ENCODE results near the gene NDUFC1.
"Not testable (repeated sequence)": the region's sequence is repeated elsewhere in the genome, so short reads cannot be mapped to it uniquely, and the experiment has no call there.

The NDUFC1 gene

GRCh38 chr4:139266208-139266582, 36.1 kb downstream of the NDUFC1 start:
- DNase-seq (ENCODE audit: insufficient read length, low spot score) = no peak
- TF ChIP-seq SPI1 (IDR thresholded peaks at IDR 0.05; ENCODE audit: low read depth, low read length) (no peak), POU2F2 (IDR thresholded peaks at IDR 0.05; ENCODE audit: low read depth, low read length) (no peak)
- FAIRE-seq = no peak

GRCh38 chr4:139265654-139266053, 36.6 kb downstream of the NDUFC1 start:
- FAIRE-seq (no peak), DNase-seq (ENCODE audit: insufficient read length, low spot score) (no peak)
- no peak for TF ChIP-seq SPI1 (IDR thresholded peaks at IDR 0.05; ENCODE audit: low read depth, low read length)
- no peak for TF ChIP-seq POLR2A (IDR thresholded peaks at IDR 0.05; ENCODE audit: low read depth, low read length)
- TF ChIP-seq TAF1 (IDR thresholded peaks at IDR 0.05; ENCODE audit: low read depth, low read length) = no peak
- no peak for TF ChIP-seq PAX5 (IDR thresholded peaks at IDR 0.05; ENCODE audit: insufficient read depth, low read length, severe bottlenecking)
- TF ChIP-seq POLR2AphosphoS5 (IDR thresholded peaks at IDR 0.05; ENCODE audit: low read depth, low read length) = no peak
- no peak for TF ChIP-seq POU2F2 (IDR thresholded peaks at IDR 0.05; ENCODE audit: low read depth, low read length)

DNA sequence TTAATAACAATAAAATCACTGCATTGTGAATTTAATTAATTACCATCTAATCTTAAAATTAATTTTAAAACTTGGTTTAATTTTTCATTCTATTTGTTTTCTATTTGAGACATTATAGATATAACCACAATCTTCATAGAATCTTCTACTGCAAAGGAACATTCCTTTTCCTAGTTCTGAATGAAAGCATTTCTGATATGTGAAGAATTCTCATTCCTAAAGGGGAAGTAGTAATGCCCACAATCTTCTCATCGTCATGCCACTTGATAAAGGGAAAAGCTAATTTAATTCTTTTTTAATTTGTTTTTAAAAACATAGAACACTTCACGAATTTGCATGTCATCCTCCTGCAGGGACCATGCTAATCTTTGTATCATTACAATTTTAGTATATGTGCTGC, 45.9 kb downstream of the NDUFC1 start:
- no peak for TF ChIP-seq PAX5 (IDR thresholded peaks at IDR 0.05; ENCODE audit: insufficient read depth, low read length, severe bottlenecking)
- TF ChIP-seq POLR2A (IDR thresholded peaks at IDR 0.05; ENCODE audit: low read depth, low read length) = no peak
- DNase-seq (ENCODE audit: insufficient read length, low spot score) (no peak), FAIRE-seq (no peak)

- FAIRE-seq; DNase-seq (ENCODE audit: insufficient read length, low spot score): not testable (repeated sequence)
These were observed 46.7 kb downstream of the NDUFC1 start for GRCh38 chr4:139255581-139255980.

- DNase-seq (ENCODE audit: insufficient read length, low spot score) (no peak), FAIRE-seq (no peak)
- no peak for TF ChIP-seq POLR2AphosphoS5 (IDR thresholded peaks at IDR 0.05; ENCODE audit: low read depth, low read length)
These were observed 48.6 kb downstream of the NDUFC1 start for GRCh38 chr4:139253713-139254112.

GRCh38 chr4:139253046-139253445, 49.2 kb downstream of the NDUFC1 start:
- DNase-seq (ENCODE audit: insufficient read length, low spot score) = no peak
- TF ChIP-seq POLR2AphosphoS5 (IDR thresholded peaks at IDR 0.05; ENCODE audit: low read depth, low read length) (no peak), SPI1 (IDR thresholded peaks at IDR 0.05; ENCODE audit: low read depth, low read length) (no peak), POLR2A (IDR thresholded peaks at IDR 0.05; ENCODE audit: low read depth, low read length) (no peak), PAX5 (IDR thresholded peaks at IDR 0.05; ENCODE audit: insufficient read depth, low read length, severe bottlenecking) (no peak), POU2F2 (IDR thresholded peaks at IDR 0.05; ENCODE audit: low read depth, low read length) (no peak), TAF1 (IDR thresholded peaks at IDR 0.05; ENCODE audit: low read depth, low read length) (no peak)
- no peak for FAIRE-seq

DNA sequence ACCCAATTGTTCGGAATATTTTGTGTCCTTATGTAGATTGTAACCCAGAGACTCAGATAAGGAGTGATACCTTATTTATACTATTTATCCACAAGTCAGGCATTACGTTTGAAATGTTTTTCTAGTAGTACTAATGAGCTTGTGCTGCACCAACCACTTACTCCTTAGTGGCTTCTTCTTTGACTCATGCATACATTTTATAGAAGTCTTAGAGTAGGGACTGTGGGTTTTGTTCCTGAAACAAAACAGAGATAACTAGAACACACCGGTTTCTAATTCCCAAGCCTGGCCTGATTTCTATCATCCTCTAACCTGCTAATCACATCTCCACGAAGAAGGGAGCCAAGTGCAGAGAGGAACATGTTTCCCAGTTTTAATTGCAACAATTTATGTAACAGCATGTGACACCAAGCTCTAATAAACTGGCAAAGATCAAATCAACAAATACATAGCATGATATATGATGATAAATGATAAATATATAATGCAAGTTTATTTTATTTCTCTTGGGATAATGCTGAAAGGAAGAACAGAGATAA, 54.5 kb downstream of the NDUFC1 start:
- DNase-seq (ENCODE audit: insufficient read length, low spot score) (no peak), FAIRE-seq (no peak)
- TF ChIP-seq POLR2AphosphoS5 (IDR thresholded peaks at IDR 0.05; ENCODE audit: low read depth, low read length) = no peak
- no peak for TF ChIP-seq POLR2A (IDR thresholded peaks at IDR 0.05; ENCODE audit: low read depth, low read length)
- no peak for TF ChIP-seq POU2F2 (IDR thresholded peaks at IDR 0.05; ENCODE audit: low read depth, low read length)
- TF ChIP-seq TAF1 (IDR thresholded peaks at IDR 0.05; ENCODE audit: low read depth, low read length) = no peak
- no peak for TF ChIP-seq SPI1 (IDR thresholded peaks at IDR 0.05; ENCODE audit: low read depth, low read length)
- TF ChIP-seq PAX5 (IDR thresholded peaks at IDR 0.05; ENCODE audit: insufficient read depth, low read length, severe bottlenecking) = no peak

DNA sequence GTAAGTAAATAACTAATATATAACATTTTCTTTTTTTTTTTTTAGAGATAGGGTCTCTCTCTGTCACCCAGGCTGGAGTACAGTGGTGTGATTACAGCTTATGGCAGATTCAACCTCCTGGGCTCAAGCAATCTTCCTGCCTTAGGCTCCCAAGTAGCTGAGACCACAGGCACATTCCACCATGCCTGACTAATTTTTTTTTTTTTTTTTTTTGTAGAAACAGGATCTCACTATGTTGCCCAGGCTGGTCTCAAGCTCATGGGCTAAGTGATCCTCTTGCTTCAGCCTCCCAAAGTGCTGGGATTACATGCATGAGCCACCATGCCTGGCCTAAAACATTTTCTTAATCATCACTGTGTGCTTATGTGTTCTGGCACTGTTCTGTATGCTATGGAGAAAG, 55.0 kb downstream of the NDUFC1 start:
- DNase-seq (ENCODE audit: insufficient read length, low spot score) = no peak
- TF ChIP-seq SPI1 (IDR thresholded peaks at IDR 0.05; ENCODE audit: low read depth, low read length) (no peak), POLR2A (IDR thresholded peaks at IDR 0.05; ENCODE audit: low read depth, low read length) (no peak), POU2F2 (IDR thresholded peaks at IDR 0.05; ENCODE audit: low read depth, low read length) (no peak), PAX5 (IDR thresholded peaks at IDR 0.05; ENCODE audit: insufficient read depth, low read length, severe bottlenecking) (no peak), POLR2AphosphoS5 (IDR thresholded peaks at IDR 0.05; ENCODE audit: low read depth, low read length) (no peak), TAF1 (IDR thresholded peaks at IDR 0.05; ENCODE audit: low read depth, low read length) (no peak)
- no peak for FAIRE-seq

DNA sequence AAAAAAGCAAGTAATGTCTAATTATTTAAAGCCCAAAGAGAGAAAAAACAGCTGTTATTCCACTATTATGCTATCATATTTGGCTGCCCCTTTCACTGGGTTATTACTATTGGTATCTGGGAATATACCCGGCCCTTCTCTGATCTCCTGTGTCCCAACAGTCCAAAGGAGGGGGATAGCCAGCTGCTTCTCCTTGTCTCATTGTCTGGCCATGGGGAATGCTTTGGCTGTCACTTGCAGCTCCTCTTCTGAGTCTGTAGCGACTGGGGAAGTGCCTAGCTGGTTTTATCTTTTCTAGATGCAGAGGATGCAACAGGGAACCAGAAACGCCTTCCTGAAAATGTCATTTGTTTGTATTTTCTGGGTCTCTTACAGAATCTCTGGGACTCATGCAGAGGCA, 56.1 kb downstream of the NDUFC1 start:
- TF ChIP-seq PAX5 (IDR thresholded peaks at IDR 0.05; ENCODE audit: insufficient read depth, low read length, severe bottlenecking) = no peak
- no peak for TF ChIP-seq SPI1 (IDR thresholded peaks at IDR 0.05; ENCODE audit: low read depth, low read length)
- no peak for TF ChIP-seq POLR2A (IDR thresholded peaks at IDR 0.05; ENCODE audit: low read depth, low read length)
- TF ChIP-seq POLR2AphosphoS5 (IDR thresholded peaks at IDR 0.05; ENCODE audit: low read depth, low read length) = no peak
- TF ChIP-seq TAF1 (IDR thresholded peaks at IDR 0.05; ENCODE audit: low read depth, low read length) = no peak
- TF ChIP-seq POU2F2 (IDR thresholded peaks at IDR 0.05; ENCODE audit: low read depth, low read length) = no peak
- DNase-seq (ENCODE audit: insufficient read length, low spot score) = no peak
- FAIRE-seq = no peak

GRCh38 chr4:139245590-139245989, 56.7 kb downstream of the NDUFC1 start:
- TF ChIP-seq PAX5 (IDR thresholded peaks at IDR 0.05; ENCODE audit: insufficient read depth, low read length, severe bottlenecking) (no peak), SPI1 (IDR thresholded peaks at IDR 0.05; ENCODE audit: low read depth, low read length) (no peak), POLR2AphosphoS5 (IDR thresholded peaks at IDR 0.05; ENCODE audit: low read depth, low read length) (no peak), TAF1 (IDR thresholded peaks at IDR 0.05; ENCODE audit: low read depth, low read length) (no peak), POLR2A (IDR thresholded peaks at IDR 0.05; ENCODE audit: low read depth, low read length) (no peak), POU2F2 (IDR thresholded peaks at IDR 0.05; ENCODE audit: low read depth, low read length) (no peak)
- FAIRE-seq (no peak), DNase-seq (ENCODE audit: insufficient read length, low spot score) (no peak)

Measured in GM12891 (cell line).